ENCODE measurements around the gene FADS1. TPM values are rescaled to one million over a fixed set of nuclear protein-coding genes. Genes with fewer than 3 reads are reported as not detected.

Gene FADS1
- total and polyA plus RNA-seq, 2 of the 13 experiments (the other 11 are each of a cell fraction or from before 2014, with no cell fraction given), result 91.8 to 108 TPM

DNA sequence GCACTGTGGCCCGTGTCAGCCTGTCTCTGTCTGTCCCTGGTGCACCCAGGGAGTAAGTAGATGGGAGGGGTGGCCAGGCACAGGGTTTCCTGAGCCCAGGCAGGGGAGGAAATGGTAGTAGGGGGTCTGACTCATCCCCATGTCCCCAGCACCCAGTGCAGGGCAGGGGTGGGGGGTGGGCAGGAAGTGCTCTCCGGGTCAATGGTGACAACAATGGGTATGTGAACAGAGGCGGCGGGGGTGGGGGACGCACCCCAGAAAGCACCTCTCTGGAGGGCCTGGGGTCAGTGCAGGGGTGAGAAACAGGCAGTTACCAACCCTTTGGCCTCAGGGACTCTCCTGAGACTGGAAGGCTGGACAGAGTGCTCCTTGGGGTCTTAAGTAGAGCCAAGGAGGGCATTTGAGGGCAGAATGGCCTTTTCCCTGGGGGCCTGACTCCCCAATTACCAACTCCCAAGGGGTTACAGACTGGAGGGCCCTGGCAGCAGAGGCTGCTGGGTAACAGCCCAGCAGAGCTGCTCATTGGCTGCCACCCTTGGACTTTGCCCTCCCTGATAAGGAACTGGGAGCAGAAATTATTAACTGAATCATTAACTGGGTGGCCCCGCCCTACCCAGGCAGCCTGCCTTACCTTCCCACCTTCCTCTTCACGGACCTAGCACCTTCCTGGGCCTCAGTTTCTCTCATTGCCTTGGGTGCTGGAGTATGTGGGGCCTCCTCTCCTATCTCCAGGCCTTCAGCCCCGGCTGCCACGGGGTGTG lies 60.2 kb downstream of the FADS1 start (continued):
- TF ChIP-seq, protein P1, sequence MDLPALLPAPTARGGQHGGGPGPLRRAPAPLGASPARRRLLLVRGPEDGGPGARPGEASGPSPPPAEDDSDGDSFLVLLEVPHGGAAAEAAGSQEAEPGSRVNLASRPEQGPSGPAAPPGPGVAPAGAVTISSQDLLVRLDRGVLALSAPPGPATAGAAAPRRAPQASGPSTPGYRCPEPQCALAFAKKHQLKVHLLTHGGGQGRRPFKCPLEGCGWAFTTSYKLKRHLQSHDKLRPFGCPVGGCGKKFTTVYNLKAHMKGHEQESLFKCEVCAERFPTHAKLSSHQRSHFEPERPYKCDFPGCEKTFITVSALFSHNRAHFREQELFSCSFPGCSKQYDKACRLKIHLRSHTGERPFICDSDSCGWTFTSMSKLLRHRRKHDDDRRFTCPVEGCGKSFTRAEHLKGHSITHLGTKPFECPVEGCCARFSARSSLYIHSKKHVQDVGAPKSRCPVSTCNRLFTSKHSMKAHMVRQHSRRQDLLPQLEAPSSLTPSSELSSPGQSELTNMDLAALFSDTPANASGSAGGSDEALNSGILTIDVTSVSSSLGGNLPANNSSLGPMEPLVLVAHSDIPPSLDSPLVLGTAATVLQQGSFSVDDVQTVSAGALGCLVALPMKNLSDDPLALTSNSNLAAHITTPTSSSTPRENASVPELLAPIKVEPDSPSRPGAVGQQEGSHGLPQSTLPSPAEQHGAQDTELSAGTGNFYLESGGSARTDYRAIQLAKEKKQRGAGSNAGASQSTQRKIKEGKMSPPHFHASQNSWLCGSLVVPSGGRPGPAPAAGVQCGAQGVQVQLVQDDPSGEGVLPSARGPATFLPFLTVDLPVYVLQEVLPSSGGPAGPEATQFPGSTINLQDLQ (CRISPR knock-in tag; IDR thresholded peaks at IDR 0.05), result peak; percentile 99

DNA sequence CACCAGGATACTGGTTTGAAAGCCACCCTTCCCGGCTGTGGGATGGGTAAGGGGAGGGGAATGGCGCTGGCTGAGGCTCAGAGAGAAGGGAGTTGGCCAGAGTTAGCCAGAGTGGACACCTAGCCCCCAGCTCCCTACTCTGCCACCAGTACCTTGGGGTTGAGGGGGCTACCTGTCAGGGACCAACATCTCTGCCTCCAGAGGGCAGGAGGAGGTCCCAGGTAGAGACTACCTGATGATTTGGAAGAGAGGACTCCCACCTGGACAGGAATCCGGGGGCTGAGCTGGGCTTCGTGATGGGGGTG lies 60.7 kb downstream of the FADS1 start:
- peak overlapping the region; percentile 93 for H3K4me2 ChIP-seq (ENCODE audit: low read depth, low read length)
- ChIA-PET POLR2A (interaction anchor here (1.2 to 4.6 kb wide), 9 partner anchors 8 to 218 kb away, joined by 3 to 92 read pairs (median 11); partner anchors contain the start of genes FEN1 and TMEM258), CTCF (ENCODE audit: low intra/inter-chr PET ratio, low total read pairs) (interaction anchor here (1.2 to 1.3 kb wide), 2 partner anchors 13 to 20 kb away, joined by 4 to 8 read pairs; no protein-coding TSS in a partner anchor)
- ATAC-seq (peak; percentile 5), DNase-seq (ENCODE audit: low spot score) (no peak), FAIRE-seq (no peak)
- no peaks in the 10 kb centered on the region for H3K36me3 ChIP-seq (replicated peaks in 1 of 2; ENCODE audit: control insufficient read depth in 1 of 2, insufficient read depth in 2 of 2, low read length in 2 of 2)
- no peaks in the 10 kb centered on the region for H4K20me1 ChIP-seq (ENCODE audit: insufficient read depth, low read length)
- intact Hi-C loops (cut with micrococcal nuclease; ENCODE audit: unreplicated experiment), result no loop called here
- TF ChIP-seq GPBP1L1 (CRISPR knock-in tag; IDR thresholded peaks at IDR 0.05), result no peak
- TF ChIP-seq ZNF274 (CRISPR knock-in tag; IDR thresholded peaks at IDR 0.05), result 0 out of 2 replicates have a peak, but pooled peaks have one; percentile 11
- TF ChIP-seq HNRNPLL (IDR thresholded peaks at IDR 0.05; ENCODE audit: low read depth, low read length, poor library complexity, severe bottlenecking), result peak; percentile 14
- TF ChIP-seq ZSCAN21 (CRISPR knock-in tag; IDR thresholded peaks at IDR 0.05; ENCODE audit: borderline replicate concordance), result 0 out of 2 replicates have a peak, but pooled peaks have one; percentile 30
- TF ChIP-seq, protein P2, sequence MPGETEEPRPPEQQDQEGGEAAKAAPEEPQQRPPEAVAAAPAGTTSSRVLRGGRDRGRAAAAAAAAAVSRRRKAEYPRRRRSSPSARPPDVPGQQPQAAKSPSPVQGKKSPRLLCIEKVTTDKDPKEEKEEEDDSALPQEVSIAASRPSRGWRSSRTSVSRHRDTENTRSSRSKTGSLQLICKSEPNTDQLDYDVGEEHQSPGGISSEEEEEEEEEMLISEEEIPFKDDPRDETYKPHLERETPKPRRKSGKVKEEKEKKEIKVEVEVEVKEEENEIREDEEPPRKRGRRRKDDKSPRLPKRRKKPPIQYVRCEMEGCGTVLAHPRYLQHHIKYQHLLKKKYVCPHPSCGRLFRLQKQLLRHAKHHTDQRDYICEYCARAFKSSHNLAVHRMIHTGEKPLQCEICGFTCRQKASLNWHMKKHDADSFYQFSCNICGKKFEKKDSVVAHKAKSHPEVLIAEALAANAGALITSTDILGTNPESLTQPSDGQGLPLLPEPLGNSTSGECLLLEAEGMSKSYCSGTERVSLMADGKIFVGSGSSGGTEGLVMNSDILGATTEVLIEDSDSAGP (CRISPR knock-in tag; IDR thresholded peaks at IDR 0.05; ENCODE audit: borderline replicate concordance), result peak; percentile 7; the same call in 1 of the 2 replicates
- TF ChIP-seq GZF1 (CRISPR knock-in tag; IDR thresholded peaks at IDR 0.05), result no peak
- 0 out of 2 replicates have a peak, but pooled peaks have one; percentile 4 for TF ChIP-seq KDM3A (CRISPR knock-in tag; IDR thresholded peaks at IDR 0.05; ENCODE audit: low read depth)
- TF ChIP-seq ZNF776 (CRISPR knock-in tag; IDR thresholded peaks at IDR 0.05), result no peak
- peak; percentile 52; the same call in 1 of the 2 replicates for TF ChIP-seq SNAPC2 (CRISPR knock-in tag; IDR thresholded peaks at IDR 0.05)
- TF ChIP-seq, protein P3, sequence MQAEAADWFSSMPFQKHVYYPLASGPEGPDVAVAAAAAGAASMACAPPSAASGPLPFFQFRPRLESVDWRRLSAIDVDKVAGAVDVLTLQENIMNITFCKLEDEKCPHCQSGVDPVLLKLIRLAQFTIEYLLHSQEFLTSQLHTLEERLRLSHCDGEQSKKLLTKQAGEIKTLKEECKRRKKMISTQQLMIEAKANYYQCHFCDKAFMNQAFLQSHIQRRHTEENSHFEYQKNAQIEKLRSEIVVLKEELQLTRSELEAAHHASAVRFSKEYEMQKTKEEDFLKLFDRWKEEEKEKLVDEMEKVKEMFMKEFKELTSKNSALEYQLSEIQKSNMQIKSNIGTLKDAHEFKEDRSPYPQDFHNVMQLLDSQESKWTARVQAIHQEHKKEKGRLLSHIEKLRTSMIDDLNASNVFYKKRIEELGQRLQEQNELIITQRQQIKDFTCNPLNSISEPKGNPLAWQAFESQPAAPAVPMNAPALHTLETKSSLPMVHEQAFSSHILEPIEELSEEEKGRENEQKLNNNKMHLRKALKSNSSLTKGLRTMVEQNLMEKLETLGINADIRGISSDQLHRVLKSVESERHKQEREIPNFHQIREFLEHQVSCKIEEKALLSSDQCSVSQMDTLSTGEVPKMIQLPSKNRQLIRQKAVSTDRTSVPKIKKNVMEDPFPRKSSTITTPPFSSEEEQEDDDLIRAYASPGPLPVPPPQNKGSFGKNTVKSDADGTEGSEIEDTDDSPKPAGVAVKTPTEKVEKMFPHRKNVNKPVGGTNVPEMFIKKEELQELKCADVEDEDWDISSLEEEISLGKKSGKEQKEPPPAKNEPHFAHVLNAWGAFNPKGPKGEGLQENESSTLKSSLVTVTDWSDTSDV (CRISPR knock-in tag; IDR thresholded peaks at IDR 0.05), result 0 out of 2 replicates have a peak, but pooled peaks have one; percentile 2
- TF ChIP-seq ZEB1 (IDR thresholded peaks at IDR 0.05; ENCODE audit: insufficient replicate concordance, low read depth), result peak; percentile 44
- WGBS (ENCODE audit: low lambda C conversion rate), result 38% methylated on average over 2 of the region's 4 CpGs
- in situ Hi-C loops (cut with HindIII; ENCODE audit: extremely low pct_ligation_motif_present, low pct_unique_long_range_greater_than_20kb), result no loop called here
- H3K27ac ChIP-seq (ENCODE audit: extremely low read length, insufficient read depth, low read length), result peak overlapping the region; percentile 100
- H3K4me3 ChIP-seq (replicated peaks in 1 of 3; ENCODE audit: insufficient read depth in 1 of 3, low read depth in 2 of 3, low read length in 3 of 3), result peak overlapping the region in 2 of 3 experiments; percentile 66 to 69; a peak in 5 of 6 replicates
- H3K4me1 ChIP-seq (ENCODE audit: insufficient read depth, low read length), result peaks cover 76% of the 10 kb centered on the region
- no peaks in the 10 kb centered on the region for H3K27me3 ChIP-seq (ENCODE audit: control insufficient read depth in 1 of 2, insufficient read depth in 2 of 2, low read length in 2 of 2)
- no peaks in the 10 kb centered on the region for H3K9me3 ChIP-seq (ENCODE audit: low read length)
- H3K79me2 ChIP-seq (ENCODE audit: insufficient read depth, low read length), result peaks cover 67% of the 10 kb centered on the region
- no peak overlapping the region for H2AFZ ChIP-seq (ENCODE audit: low read length)
- peak overlapping the region; percentile 89 for H3K9ac ChIP-seq (ENCODE audit: insufficient read depth, low read depth, low read length)
- no TSS peak for BruUV-seq (replicated peaks)

Data from HepG2 (cell line).